ENCODE measurements around the gene OR10G8.

OR10G8 gene

DNA sequence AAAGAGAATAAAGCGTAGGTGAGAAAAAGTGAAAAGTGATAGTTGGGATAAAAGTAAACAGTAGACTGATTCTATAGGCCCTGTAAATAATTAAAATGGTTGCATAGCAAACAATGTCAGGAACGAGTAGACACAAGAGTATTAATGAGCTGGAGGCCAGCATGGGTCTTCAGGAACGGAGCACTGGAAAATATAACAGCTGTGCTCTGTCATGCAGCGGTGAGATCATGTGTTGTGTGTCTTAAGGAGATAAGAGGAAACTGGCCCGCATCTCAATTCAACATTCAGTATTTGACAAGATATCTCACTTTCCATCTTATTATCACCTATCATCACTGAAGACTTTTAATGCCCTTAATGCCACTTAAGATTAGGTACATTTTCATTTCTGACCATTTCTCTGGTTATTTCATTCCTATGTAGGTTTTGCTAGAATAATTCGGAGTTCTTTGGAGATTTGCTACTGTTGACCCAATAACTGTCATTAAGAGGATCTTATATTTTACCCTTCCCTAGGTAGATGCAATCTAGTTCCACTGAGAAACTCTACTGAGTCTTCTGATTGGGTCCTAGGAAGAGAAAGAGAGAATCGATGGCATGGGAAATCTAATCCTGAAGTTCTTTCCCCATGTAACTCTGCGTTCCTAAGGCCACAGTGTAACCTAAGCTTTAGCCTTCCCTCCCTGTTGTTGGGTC, 53.2 kb downstream of the OR10G8 start:
- DNase-seq, result no peak
